ENCODE measurements around the gene RNU11.
A peak's percentile ranks its signal among the peaks of the same experiment; 100 is the strongest.

GRCh38 chr1:28668956-28669723 is 20.7 kb downstream of the RNU11 start:
- TF ChIP-seq RFX5 (IDR thresholded peaks at IDR 0.05; ENCODE audit: low read depth, low read length) (no peak), CTCF (conservative IDR thresholded peaks at IDR 0.05; ENCODE audit: low read depth, low read length) (no peak), RCOR1 (IDR thresholded peaks at IDR 0.05; ENCODE audit: insufficient replicate concordance, low read length) (no peak), MAZ (IDR thresholded peaks at IDR 0.05; ENCODE audit: borderline replicate concordance, low read depth, low read length) (peak; percentile 69; the same call in 1 of the 2 replicates), POLR2A (IDR thresholded peaks at IDR 0.05; ENCODE audit: low read depth, low read length) (peak; percentile 74), BHLHE40 (IDR thresholded peaks at IDR 0.05; ENCODE audit: low read depth, low read length) (no peak), SMC3 (IDR thresholded peaks at IDR 0.05; ENCODE audit: low read depth, low read length) (no peak)
